ENCODE results near the gene NAT8. TPM values are rescaled to one million over a fixed set of nuclear protein-coding genes. Genes with fewer than 3 reads are reported as not detected.
"Not testable (repeated sequence)": the region's sequence is repeated elsewhere in the genome, so short reads cannot be mapped to it uniquely, and the experiment has no call there.

NAT8 gene
- total and polyA plus RNA-seq, 2 donors (not counting 1 experiment from before 2014, with no cell fraction given): not detected

GRCh38 chr2:73610111-73610510 lies 32.1 kb downstream of the NAT8 start:
- no peak for TF ChIP-seq EZH2 (IDR thresholded peaks at IDR 0.05; ENCODE audit: low read length, missing control alignments)
- no peak for TF ChIP-seq CTCF (conservative IDR thresholded peaks at IDR 0.05 in 1 of 2, IDR thresholded peaks at IDR 0.05 in 1 of 2; ENCODE audit: low read depth in 1 of 2, low read length in 2 of 2)
- peak in 1 of 2 donors; percentile 53 for DNase-seq (ENCODE audit: low read depth in 2 of 2)

GRCh38 chr2:73604589-73604988 lies 37.6 kb downstream of the NAT8 start:
- H3K36me3 ChIP-seq (ENCODE audit: control insufficient read depth, insufficient read depth, low read length); DNase-seq (ENCODE audit: low read depth in 2 of 2); H3K9me3 ChIP-seq (ENCODE audit: control insufficient read depth, insufficient read depth, low read depth, low read length); H2AFZ ChIP-seq (ENCODE audit: low read length); H3K4me2 ChIP-seq (ENCODE audit: extremely low read depth, insufficient read depth, low read length); H4K20me1 ChIP-seq (ENCODE audit: control insufficient read depth, extremely low read depth, insufficient read depth, low read length); H3K4me3 ChIP-seq (replicated peaks in 1 of 4; ENCODE audit: control extremely low read depth in 1 of 4, insufficient read depth in 1 of 4, low read depth in 3 of 4, low read length in 4 of 4); H3K4me1 ChIP-seq (ENCODE audit: control insufficient read depth, extremely low read depth, insufficient read depth, low read length); H3K9ac ChIP-seq (ENCODE audit: insufficient read depth, low read length); H3K27ac ChIP-seq (ENCODE audit: insufficient read depth, low read length); H3K79me2 ChIP-seq (ENCODE audit: control insufficient read depth, insufficient read depth, low read length); H3K27me3 ChIP-seq (ENCODE audit: control insufficient read depth, insufficient read depth, low read length): not testable (repeated sequence)

More at GRCh38 chr2:73610111-73610510, 32.1 kb downstream of the NAT8 start:
- no peak overlapping the region for H3K4me3 ChIP-seq (replicated peaks in 1 of 4; ENCODE audit: control extremely low read depth in 1 of 4, insufficient read depth in 1 of 4, low read depth in 3 of 4, low read length in 4 of 4)
- no peak overlapping the region for H3K4me2 ChIP-seq (ENCODE audit: extremely low read depth, insufficient read depth, low read length)
- H3K4me1 ChIP-seq (ENCODE audit: control insufficient read depth, extremely low read depth, insufficient read depth, low read length): no peaks in the 10 kb centered on the region
- H3K79me2 ChIP-seq (ENCODE audit: control insufficient read depth, insufficient read depth, low read length): no peaks in the 10 kb centered on the region
- H2AFZ ChIP-seq (ENCODE audit: low read length): no peak overlapping the region
- H4K20me1 ChIP-seq (ENCODE audit: control insufficient read depth, extremely low read depth, insufficient read depth, low read length): no peaks in the 10 kb centered on the region
- H3K9ac ChIP-seq (ENCODE audit: insufficient read depth, low read length): no peak overlapping the region
- no peak overlapping the region for H3K27ac ChIP-seq (ENCODE audit: insufficient read depth, low read length)
- no peaks in the 10 kb centered on the region for H3K9me3 ChIP-seq (ENCODE audit: control insufficient read depth, insufficient read depth, low read depth, low read length)
- no peaks in the 10 kb centered on the region for H3K27me3 ChIP-seq (ENCODE audit: control insufficient read depth, insufficient read depth, low read length)
- no peaks in the 10 kb centered on the region for H3K36me3 ChIP-seq (ENCODE audit: control insufficient read depth, insufficient read depth, low read length)

GRCh38 chr2:73603099-73603588 lies 39.1 kb downstream of the NAT8 start:
- DNase-seq (ENCODE audit: low read depth in 2 of 2): peak; percentile 9 to 81
- not testable (repeated sequence) for H2AFZ ChIP-seq (ENCODE audit: low read length); H3K9me3 ChIP-seq (ENCODE audit: control insufficient read depth, insufficient read depth, low read depth, low read length); H3K36me3 ChIP-seq (ENCODE audit: control insufficient read depth, insufficient read depth, low read length); H3K79me2 ChIP-seq (ENCODE audit: control insufficient read depth, insufficient read depth, low read length); H3K27ac ChIP-seq (ENCODE audit: insufficient read depth, low read length); H3K27me3 ChIP-seq (ENCODE audit: control insufficient read depth, insufficient read depth, low read length); H4K20me1 ChIP-seq (ENCODE audit: control insufficient read depth, extremely low read depth, insufficient read depth, low read length); H3K4me3 ChIP-seq (replicated peaks in 1 of 4; ENCODE audit: control extremely low read depth in 1 of 4, insufficient read depth in 1 of 4, low read depth in 3 of 4, low read length in 4 of 4); H3K4me2 ChIP-seq (ENCODE audit: extremely low read depth, insufficient read depth, low read length); H3K4me1 ChIP-seq (ENCODE audit: control insufficient read depth, extremely low read depth, insufficient read depth, low read length); H3K9ac ChIP-seq (ENCODE audit: insufficient read depth, low read length)

GRCh38 chr2:73601780-73602179 lies 40.4 kb downstream of the NAT8 start:
- H2AFZ ChIP-seq (ENCODE audit: low read length): no peak overlapping the region
- no peak overlapping the region for H3K9ac ChIP-seq (ENCODE audit: insufficient read depth, low read length)
- no peak for DNase-seq (ENCODE audit: low read depth in 2 of 2)
- no peak overlapping the region for H3K4me3 ChIP-seq (replicated peaks in 1 of 4; ENCODE audit: control extremely low read depth in 1 of 4, insufficient read depth in 1 of 4, low read depth in 3 of 4, low read length in 4 of 4)
- no peaks in the 10 kb centered on the region for H3K4me1 ChIP-seq (ENCODE audit: control insufficient read depth, extremely low read depth, insufficient read depth, low read length)
- no peak for TF ChIP-seq CTCF (conservative IDR thresholded peaks at IDR 0.05 in 1 of 2, IDR thresholded peaks at IDR 0.05 in 1 of 2; ENCODE audit: low read depth in 1 of 2, low read length in 2 of 2)
- TF ChIP-seq EZH2 (IDR thresholded peaks at IDR 0.05; ENCODE audit: low read length, missing control alignments): no peak
- no peaks in the 10 kb centered on the region for H4K20me1 ChIP-seq (ENCODE audit: control insufficient read depth, extremely low read depth, insufficient read depth, low read length)
- H3K27me3 ChIP-seq (ENCODE audit: control insufficient read depth, insufficient read depth, low read length): no peaks in the 10 kb centered on the region
- no peaks in the 10 kb centered on the region for H3K9me3 ChIP-seq (ENCODE audit: control insufficient read depth, insufficient read depth, low read depth, low read length)
- no peaks in the 10 kb centered on the region for H3K79me2 ChIP-seq (ENCODE audit: control insufficient read depth, insufficient read depth, low read length)
- no peaks in the 10 kb centered on the region for H3K36me3 ChIP-seq (ENCODE audit: control insufficient read depth, insufficient read depth, low read length)
- H3K27ac ChIP-seq (ENCODE audit: insufficient read depth, low read length): no peak overlapping the region
- H3K4me2 ChIP-seq (ENCODE audit: extremely low read depth, insufficient read depth, low read length): no peak overlapping the region

Data from fibroblast of lung (primary cell).